GDM1 (cell line): Measurements from ENCODE around the gene IL1R2.
"Not testable (repeated sequence)": the region's sequence is repeated elsewhere in the genome, so short reads cannot be mapped to it uniquely, and the experiment has no call there.

Experiments
- DNase-seq: peaks from one replicate; lab custom pipeline; 2025; lab: John Stamatoyannopoulos, UW

Gene IL1R2

DNA sequence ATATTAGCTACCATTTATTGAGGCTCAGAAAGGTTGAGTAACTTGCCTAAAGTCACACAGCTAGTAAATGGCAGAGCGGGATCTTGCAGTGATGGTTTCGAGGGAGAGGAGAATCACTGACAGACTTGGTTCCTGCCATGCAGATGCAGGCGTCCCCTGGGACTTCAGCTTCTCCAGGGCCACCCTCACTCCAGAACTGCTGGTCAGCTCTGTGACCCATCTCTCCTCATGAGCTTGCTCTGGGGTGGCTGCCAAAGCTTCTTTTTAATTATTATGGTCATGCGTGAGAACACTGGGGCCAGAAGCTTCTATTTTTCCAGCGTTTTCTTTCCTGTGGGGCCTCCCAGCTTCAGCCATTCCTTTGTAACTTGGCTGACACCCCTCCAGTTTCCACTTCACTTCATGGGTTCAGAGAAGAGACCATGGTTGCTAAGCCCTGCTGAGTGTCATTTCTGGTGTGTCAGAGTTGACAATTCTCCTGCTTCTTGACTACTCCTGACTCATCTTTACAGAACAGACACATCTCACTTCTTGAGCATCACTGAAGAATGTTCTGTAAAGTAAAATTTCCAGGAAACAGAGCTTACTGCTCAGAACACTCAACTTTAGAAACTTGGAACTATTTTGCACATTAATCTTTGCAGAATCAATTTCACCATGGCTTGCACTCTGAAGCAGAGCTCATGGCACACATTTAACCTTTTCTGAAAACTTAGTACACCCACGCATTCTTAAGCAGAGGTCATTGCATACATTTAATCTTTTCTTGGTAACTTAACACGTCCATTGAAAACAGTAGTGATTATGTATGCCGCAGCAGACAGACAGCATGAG is 70.4 kb downstream of the IL1R2 start:
- DNase-seq, result no peak

DNA sequence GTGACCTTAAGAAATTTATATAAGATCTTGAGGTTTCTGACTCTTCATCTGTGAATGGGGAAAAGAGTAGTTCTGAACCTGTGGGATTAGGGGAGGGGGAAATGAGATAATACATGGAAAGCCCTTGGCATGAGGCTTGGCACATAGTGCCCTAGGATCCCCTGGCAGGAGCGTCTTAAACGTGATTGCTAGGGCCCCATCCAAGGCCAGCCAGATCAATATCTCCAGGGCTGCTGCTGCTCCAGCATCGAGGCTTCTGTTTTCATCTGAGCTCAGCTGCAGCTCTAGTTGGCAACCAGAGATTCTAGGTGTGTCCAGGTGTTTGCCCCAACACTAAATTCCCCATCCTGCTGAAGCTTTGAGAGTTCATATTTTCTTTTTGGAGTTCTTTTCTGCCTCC is 71.0 kb downstream of the IL1R2 start:
- DNase-seq, result no peak

DNA sequence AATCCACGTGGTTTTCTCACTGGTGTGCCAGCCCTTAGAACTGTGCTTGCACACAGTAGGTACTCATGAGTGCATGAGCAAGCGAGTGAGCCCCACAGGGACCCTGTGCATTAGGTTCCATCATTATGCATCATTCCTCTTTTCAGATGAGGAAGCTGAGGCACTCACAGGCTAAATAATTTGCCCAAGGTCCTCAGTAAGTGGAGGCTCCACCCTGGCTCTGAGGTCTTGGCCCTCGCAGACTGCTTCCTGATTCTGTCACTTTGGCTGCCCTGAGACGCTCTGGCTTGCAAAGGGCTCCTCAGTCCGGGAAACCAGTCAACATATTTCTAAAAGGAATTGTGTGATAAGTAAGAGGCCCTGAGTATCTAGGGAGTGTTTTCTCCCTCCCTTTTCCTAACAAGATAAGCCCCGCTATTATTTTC is 71.7 kb downstream of the IL1R2 start:
- peak; percentile 51 for DNase-seq

DNA sequence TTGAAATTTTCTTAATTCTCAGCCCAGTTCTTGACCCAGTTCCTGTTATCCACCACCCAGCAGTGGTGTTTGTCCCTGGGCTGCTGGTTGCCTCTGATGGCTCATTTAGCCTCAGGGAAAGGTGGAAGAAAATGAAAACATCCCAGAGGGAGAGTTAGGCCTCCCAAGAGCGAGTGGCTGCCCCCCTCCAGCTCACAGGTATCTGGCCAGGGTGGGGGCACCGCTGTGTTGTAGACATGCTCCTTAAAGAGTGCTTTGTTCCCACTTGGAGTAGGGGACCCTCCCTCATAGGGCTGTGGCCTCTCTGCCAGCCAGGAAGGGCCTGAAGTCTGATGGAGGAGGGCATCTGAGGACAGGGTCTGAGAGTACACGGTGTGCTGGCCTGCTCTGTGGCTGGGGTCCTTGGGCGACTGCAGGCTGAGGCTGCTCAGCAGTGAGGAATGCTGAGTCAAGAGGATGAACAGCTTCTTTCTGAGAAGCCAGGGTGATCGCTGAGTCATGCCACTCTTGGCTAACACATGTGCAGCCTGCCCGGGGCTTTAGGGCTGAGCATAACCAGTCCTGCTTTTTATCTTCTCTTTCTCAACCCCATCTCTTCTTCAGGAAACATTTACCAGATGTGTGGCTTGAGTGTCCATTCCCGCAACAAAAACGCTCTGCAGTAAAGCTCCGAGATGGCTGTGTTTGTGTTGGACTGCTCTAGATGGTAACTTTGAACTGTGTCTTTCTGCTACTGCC is 72.3 kb downstream of the IL1R2 start:
- peak; percentile 72 for DNase-seq

DNA sequence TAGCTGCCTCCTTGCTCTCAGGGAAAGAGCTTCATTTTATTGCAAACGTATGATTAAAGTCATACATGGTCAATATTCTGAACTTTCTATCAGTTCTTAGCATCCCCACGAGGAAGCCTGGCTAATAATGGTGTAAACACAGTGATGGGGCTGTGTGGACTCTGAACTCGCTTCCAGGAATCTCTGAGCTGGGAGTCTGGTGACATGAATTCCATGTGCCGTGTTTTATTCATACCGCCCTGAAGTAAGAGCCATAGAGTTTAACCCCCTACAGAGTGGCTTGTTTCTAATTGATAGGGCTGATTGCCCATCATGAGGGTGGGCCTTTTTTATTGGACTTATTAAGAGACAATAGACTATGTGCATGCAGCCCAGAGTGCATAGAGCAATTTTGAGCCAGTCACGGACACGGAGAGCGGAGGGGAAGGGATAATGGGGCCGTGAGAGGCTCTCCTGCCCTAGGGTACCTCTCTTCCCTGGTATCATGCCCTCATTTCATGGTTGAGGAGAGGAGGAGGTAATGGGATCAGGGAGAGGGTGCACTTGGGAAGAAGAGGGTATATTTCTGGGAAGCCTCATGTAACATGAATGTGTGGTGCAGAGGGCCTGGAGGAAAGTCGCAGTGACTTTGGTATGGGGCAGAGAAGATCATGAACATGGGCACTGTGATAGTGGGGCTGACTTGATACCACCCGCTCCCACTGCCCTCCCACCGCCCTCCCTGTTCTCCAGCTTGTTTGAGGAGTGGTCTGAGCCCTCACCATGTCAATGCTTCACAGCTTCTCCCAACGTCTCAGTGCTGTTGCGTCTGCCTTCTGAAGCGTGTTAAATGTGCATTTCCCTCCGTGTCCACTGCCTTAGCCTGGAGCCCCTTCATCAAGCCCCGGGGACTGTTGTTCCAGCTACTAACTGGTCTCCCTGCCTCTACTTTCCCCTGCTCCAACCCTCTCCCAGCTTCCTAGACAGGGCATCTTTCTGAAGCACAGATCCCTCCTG is 73.2 kb downstream of the IL1R2 start:
- DNase-seq, result no peak

DNA sequence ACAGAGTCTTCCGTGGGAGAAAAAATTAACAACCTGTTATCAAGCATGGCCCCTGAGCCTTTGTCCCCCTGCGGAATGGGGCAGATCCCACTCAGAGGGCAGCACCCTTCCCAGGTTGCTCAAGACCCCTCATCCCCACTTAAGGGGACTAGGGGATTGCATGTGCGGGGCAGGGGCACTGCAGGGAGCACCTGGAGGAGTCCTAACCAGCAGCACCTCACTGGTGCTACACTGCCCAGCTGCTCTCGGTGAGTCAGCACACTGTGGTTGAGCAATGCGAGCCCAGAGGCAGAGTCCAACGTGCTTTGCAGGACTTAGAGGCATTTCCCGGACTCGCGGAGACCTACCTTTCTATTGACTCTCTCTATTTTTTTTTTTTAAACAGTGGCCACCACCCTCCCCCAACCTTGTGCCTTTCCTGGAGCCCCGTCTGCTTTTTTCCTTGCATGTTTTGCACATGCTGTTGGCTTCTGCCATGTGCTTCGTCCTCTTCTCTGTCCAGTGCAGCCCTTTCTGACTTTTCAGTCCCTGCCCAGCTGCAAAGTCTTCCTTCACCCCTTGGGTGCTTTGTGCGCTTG is 74.0 kb downstream of the IL1R2 start:
- peak; percentile 6 for DNase-seq

DNA sequence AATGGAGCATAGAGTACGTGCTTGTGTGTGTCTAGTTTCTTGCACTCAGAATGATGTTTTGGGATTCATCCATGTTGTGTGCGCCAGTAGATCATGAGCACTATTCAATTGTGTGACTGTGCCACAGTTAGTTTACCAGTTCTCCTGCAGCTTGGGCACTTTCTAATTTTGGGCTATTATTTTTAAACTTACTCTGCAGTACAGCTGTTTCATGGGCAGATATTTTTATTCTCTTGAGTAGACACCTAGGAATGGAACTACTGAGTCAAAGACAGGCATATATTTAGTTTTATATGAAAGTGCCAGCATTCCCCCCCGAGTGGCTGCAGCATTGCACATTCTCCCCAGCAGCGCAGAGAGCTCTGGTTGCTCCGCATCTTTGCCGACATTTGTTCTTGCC is 74.8 kb downstream of the IL1R2 start:
- DNase-seq, result no peak

DNA sequence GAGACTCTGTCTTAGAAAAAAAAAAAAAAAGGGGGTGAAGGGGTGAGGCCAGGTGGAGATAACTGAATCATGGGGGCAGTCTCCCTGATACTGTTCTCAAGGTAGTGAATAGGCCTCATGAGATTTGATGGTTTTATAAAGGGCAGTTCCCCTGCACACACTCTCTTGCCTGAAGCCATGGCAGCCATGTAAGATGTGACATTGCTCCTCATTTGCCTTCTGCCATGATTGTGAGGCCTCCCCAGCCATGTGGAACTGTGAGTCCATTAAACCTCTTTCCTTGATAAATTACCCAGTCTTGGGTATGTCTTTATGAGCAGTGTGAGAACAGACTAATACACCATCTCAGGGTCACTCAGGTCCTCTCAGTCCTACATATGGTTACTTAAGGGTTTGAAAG is 76.4 kb downstream of the IL1R2 start:
- DNase-seq, result not testable (repeated sequence)

DNA sequence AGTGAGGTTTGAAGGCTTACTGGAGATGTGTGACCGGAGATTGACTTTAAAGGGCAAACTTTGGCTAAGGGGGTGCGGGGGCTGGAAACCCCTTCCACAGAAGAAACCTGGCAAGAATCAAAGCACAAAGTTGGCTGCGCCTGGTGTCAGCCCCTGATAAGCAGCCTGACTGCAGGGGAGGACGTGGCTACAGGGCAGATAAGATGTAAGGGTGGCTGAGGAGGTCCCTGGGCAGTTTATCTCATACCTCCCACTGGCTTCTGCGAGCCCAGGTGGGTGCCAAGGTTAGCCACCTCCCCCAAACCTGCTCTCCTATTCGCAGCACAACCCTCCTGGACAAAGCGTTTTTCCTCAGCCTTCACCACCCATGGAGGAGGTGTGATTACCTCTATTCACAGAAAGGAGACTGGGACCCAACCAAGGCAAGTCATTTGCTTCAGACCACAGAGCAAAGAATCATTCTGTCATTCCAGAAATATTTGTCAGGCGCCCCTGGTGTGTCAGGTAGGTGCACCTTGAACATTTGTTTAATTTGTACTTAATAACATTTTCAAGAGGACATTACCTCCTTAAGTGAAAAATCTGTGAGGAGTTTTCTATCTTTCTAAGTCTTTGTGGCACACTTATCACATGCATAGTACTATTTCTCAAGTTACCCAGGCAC is 77.7 kb downstream of the IL1R2 start:
- DNase-seq, result no peak

DNA sequence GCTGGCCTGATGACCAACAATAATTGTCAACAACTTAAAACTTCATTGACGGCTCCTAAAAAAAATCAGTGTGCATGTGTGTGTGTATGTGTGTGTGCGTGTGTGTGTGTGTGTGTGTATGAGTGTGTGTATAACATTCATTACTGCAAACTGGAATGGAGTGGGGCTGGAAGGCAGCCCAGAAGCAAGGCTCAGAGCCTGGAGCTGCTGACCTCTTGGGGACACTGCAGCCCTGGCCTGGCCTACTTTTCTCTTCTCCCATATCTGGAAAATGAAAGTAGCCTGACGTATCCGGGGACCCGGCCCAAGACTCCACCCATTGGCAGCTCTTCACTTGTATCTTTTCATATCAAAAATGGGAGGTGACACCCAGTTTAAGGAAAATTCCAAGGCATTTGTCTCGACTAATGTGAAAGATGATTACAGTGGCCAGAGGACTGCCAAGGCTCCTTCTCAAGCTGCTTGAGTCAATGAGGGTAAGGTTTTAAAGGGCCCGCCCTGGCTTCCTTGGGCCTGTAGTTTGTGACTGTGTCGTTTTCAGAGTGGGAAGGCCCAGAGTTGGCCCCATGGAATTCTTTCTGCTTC is 78.4 kb downstream of the IL1R2 start:
- no peak for DNase-seq

DNA sequence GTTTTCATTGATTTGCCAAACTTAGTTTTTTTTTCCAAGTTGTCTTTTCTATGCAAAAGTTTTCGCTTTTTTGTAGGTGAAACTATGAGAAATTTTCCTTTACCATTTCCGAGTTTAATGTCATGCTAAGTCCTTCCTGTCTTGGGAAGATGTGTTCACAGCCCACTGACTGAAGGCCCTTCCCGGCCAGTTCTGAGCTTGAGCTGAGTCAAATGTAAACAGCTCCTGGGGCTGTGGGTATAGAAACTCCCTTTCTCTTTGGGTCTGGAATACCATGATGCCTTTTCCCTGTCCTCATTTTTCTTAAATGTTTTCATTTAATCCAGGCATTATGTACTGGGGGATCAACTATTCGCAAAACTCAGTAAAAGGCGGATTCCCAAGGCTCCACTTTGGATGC is 81.0 kb downstream of the IL1R2 start:
- DNase-seq, result no peak

DNA sequence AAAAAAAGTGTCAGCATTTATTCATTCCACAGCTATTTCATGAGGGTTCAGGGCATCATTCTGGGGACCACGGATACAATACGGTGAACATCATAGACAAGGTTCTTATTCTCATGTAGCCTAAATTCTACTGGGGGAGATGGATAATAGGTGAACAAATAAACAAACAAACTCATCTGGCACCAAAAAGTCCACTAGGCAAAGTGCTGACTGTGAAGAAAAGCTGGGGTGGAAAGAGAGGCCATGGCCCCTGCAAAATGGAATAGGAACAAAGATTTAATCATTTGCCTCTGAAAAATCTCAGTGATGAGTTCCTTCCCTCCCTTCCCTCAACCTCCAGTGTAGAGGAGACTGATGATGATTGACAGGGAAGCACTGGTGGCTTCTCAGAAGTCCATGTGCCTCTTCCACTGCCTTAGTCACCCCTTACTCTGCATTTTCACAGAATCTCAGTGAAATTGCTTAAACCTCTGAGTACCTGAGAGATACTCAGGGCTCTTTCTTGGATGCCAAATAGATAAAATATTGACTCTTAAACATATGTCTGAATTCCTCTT is 81.5 kb downstream of the IL1R2 start:
- DNase-seq, result no peak

DNA sequence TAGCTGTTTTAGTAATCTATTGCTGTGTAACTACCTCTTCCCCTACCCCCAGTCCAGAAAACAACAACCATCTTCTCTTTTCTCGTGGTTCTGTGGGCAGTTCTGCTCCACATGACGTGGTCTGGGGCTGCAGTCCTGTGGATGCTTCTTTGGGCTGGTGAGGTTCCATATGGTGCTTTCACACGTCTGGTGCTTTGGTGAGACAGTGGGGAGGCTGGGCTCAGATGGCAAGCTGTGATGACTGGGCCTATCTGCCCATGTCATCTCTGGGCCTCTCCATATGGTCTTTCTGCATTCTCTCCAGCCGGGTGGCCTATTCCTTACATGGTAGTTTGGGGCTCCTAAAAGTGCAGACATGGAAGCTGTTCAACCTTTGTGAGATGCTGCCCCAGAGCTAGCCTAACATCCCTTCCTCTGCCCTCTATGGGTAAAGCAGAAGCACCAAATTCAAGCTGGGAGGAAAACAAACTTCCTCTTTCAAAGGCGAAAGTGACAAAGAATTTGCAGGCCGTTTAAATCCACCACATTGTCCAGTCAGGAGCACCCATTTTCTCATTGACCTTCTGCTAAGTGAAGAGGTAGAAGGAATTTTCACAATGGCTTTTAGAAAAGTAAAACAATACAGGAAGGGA is 82.5 kb downstream of the IL1R2 start:
- peak; percentile 51 for DNase-seq

DNA sequence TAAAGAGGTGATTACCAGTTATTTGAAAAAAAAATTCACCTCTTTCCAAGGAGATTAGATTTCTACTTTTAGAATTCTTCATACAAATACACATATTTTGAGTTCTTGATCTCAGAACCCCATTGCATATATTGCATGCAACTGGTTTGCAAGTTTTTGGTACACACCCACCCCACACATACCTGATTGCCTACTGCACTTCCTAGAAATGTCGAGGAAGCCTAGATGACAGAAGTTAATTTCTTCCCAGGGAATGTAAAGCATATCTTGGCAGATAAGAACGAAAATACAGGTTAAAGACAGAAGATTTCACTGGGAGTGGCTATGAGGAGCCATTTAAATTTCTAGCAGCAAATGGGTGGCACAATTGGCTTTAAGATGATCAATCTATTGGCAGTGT is 83.7 kb downstream of the IL1R2 start:
- DNase-seq, result no peak

DNA sequence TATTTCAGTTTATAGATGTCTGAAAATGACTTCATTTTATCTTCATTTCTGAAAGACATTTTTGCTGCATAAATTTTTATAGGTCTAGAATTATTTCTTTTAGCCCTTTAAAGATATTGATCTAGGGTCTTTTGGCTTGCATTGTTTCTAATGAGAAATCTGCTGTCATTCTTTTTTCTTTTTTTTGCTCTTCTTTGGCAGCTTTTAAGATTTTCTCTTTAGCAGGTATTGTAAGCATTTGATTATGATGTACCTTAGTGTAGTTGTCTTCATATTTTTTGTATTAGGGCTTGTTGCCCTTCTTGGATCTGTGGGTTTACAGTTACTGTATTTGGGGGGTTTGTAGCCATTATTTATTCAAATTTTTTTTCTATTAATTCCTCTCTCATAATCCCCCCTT is 84.8 kb downstream of the IL1R2 start:
- DNase-seq, result no peak
